Posterior vena cava (tissue), 2 donors: ENCODE measurements around the gene ZNF283. TPM values are rescaled to one million over a fixed set of nuclear protein-coding genes. Genes with fewer than 3 reads are reported as not detected.
"Not testable (repeated sequence)": the region's sequence is repeated elsewhere in the genome, so short reads cannot be mapped to it uniquely, and the experiment has no call there.

Experiments used
- DNase-seq: peaks from one replicate; pipeline ENCODE4 v3.0.0-alpha.2; 2020; ENCODE audit warnings: low spot score
- intact Hi-C, 2 donors: fragments of 100-400 bp; cut with DNase I; formaldehyde crosslinking; loops; one replicate each; pipeline versions ENCODE4 v1.14.1 to v1.14.2; 2022 to 2023
- total RNA-seq, 2 donors: library from RNA; stranded (reverse); fragmentation: NEBNext Ultra II Directional; extraction: Animal tissue kit (Norgen Biotek cat#: 25700); gene quantifications; one replicate each; pipeline ENCODE4 v1.2.1, GENCODE V29; 2021
- donor health status: DM: yes; HTN: yes; CAD: no.
- donor health status: DM: yes; HTN: yes; CAD: no.

Gene ZNF283
- total RNA-seq, 2 donors from 2014 or later = 9.7 to 9.8 TPM

GRCh38 chr19:43798026-43798545, 29.0 kb upstream of the ZNF283 start:
- DNase-seq = no peak
- intact Hi-C loops = no loop called here

GRCh38 chr19:43798546-43799409, 28.3 kb upstream of the ZNF283 start:
- peak; percentile 80 for DNase-seq
- intact Hi-C loops = no loop called here

GRCh38 chr19:43799502-43800142, 27.5 kb upstream of the ZNF283 start:
- intact Hi-C loops = no loop called here
- no peak for DNase-seq

- DNase-seq = no peak
- intact Hi-C loops = no loop called here
Measured at GRCh38 chr19:43802216-43802951, 24.7 kb upstream of the ZNF283 start, which contains the start of gene LYPD5. Gene LYPD5, minus strand, starts transcription at chr19:43802447. Its CDS starts 67 bp downstream, at chr19:43802380.

GRCh38 chr19:43804432-43804831, 22.7 kb upstream of the ZNF283 start:
- intact Hi-C loops = no loop called here
- DNase-seq = no peak

GRCh38 chr19:43806401-43806800, 20.7 kb upstream of the ZNF283 start:
- intact Hi-C loops, DNase-seq: not testable (repeated sequence)

GRCh38 chr19:43806848-43807247, 20.3 kb upstream of the ZNF283 start:
- intact Hi-C loops = no loop called here

GRCh38 chr19:43807651-43808050, 19.5 kb upstream of the ZNF283 start:
- no peak for DNase-seq
- intact Hi-C loops = no loop called here

More at GRCh38 chr19:43806848-43807247, 20.3 kb upstream of the ZNF283 start:
- no peak for DNase-seq

- intact Hi-C loops = no loop called here
Measured at GRCh38 chr19:43809762-43810696, 17.1 kb upstream of the ZNF283 start.

GRCh38 chr19:43811837-43812236, 15.3 kb upstream of the ZNF283 start:
- no peak for DNase-seq
- intact Hi-C loops = no loop called here

More at GRCh38 chr19:43809762-43810696, 17.1 kb upstream of the ZNF283 start:
- no peak for DNase-seq

- intact Hi-C loops = no loop called here
Measured at GRCh38 chr19:43812259-43812658, 14.9 kb upstream of the ZNF283 start.

GRCh38 chr19:43812688-43813087, 14.4 kb upstream of the ZNF283 start:
- intact Hi-C loops = no loop called here
- no peak for DNase-seq

More at GRCh38 chr19:43812259-43812658, 14.9 kb upstream of the ZNF283 start:
- no peak for DNase-seq

GRCh38 chr19:43814663-43815352, 12.3 kb upstream of the ZNF283 start:
- intact Hi-C loops = no loop called here
- DNase-seq = no peak

GRCh38 chr19:43817454-43817853, 9.7 kb upstream of the ZNF283 start:
- intact Hi-C loops, DNase-seq: not testable (repeated sequence)

GRCh38 chr19:43818500-43818899, 8.6 kb upstream of the ZNF283 start:
- intact Hi-C loops = no loop called here
- no peak for DNase-seq

- peak; percentile 84 for DNase-seq
- intact Hi-C loops = no loop called here
Measured at GRCh38 chr19:43820098-43820883, 6.8 kb upstream of the ZNF283 start.

- intact Hi-C loops = no loop called here
- no peak for DNase-seq
Measured at GRCh38 chr19:43820884-43821215, 6.3 kb upstream of the ZNF283 start.
